Cardiac fibroblast (primary cell): ENCODE data around the gene TAF1C.

Experiments
- DNase-seq, 2 donors: peaks; one replicate each; pipeline versions ENCODE4 v3.0.0 to v3.0.0-alpha.2; 2010; ENCODE audit warnings: low read depth in 2 of 2
- H3K4me3 ChIP-seq, 2 donors: replicated peaks in 1 of 2; 1 replicate in 1 of 2; 2 replicates in 1 of 2; pipeline ENCODE4 v1.5.1; 2011; ENCODE audit warnings: low read depth in 2 of 2, low read length in 2 of 2, mild to moderate bottlenecking in 2 of 2, moderate library complexity in 1 of 2
- CTCF ChIP-seq: IDR thresholded peaks from one replicate; pipeline ENCODE4 v1.5.1; 2011; ENCODE audit warnings: low read depth, mild to moderate bottlenecking, low read length, inconsistent platforms

Gene TAF1C

GRCh38 chr16:84159800-84160199 is 27.1 kb downstream of the TAF1C start:
- DNase-seq, result no peak
- TF ChIP-seq CTCF, result no peak
- H3K4me3 ChIP-seq, result no peak overlapping the region

GRCh38 chr16:84159007-84159406 is 27.9 kb downstream of the TAF1C start:
- no peak for TF ChIP-seq CTCF
- DNase-seq, result no peak
- no peak overlapping the region for H3K4me3 ChIP-seq

- TF ChIP-seq CTCF, result no peak
- peak in 1 of 2 donors; percentile 29 for DNase-seq
- no peak overlapping the region for H3K4me3 ChIP-seq
Observed at GRCh38 chr16:84156342-84156784, 30.5 kb downstream of the TAF1C start.

GRCh38 chr16:84155771-84156170 is 31.1 kb downstream of the TAF1C start:
- H3K4me3 ChIP-seq, result no peak overlapping the region
- TF ChIP-seq CTCF, result no peak
- DNase-seq, result no peak

- H3K4me3 ChIP-seq, result no peak overlapping the region
- no peak for DNase-seq
- TF ChIP-seq CTCF, result no peak
Observed at GRCh38 chr16:84155226-84155625, 31.6 kb downstream of the TAF1C start.

- no peak for DNase-seq
- TF ChIP-seq CTCF, result no peak
- H3K4me3 ChIP-seq, result no peak overlapping the region
Observed at GRCh38 chr16:84153660-84154214, 33.1 kb downstream of the TAF1C start.

- TF ChIP-seq CTCF, result no peak
- H3K4me3 ChIP-seq, result no peak overlapping the region
- no peak for DNase-seq
Observed at GRCh38 chr16:84150926-84151325, 35.9 kb downstream of the TAF1C start.
